DOHH2 (cell line): ENCODE data around the gene TMC4.

Source experiments
- H3F3A ChIP-seq: fragments of 200-600 bp; sonication (generic), shearing (Covaris generic); 2 replicates; pipeline ENCODE4 v1.6.0; 2016; ENCODE audit warnings: antibody characterized with exemption, mild to moderate bottlenecking; ENCODE audit not compliant: control insufficient read depth, insufficient read depth
- H3K27ac ChIP-seq: fragments of 200-600 bp; sonication (generic); 2 replicates; pipeline ENCODE4 v1.5.1; 2014; ENCODE audit warnings: low read depth, mild to moderate bottlenecking, low read length, moderate library complexity
- H3K27me3 ChIP-seq: fragments of 200-600 bp; sonication (generic); 2 replicates; pipeline ENCODE4 v1.6.1; 2014; ENCODE audit warnings: mild to moderate bottlenecking, low read length, mixed read lengths; ENCODE audit not compliant: control insufficient read depth
- H3K36me3 ChIP-seq: fragments of 200-600 bp; sonication (generic); 2 replicates; pipeline ENCODE4 v1.6.1; 2014; ENCODE audit warnings: mild to moderate bottlenecking, low read length, moderate library complexity, mixed read lengths; ENCODE audit not compliant: control insufficient read depth
- H3K4me1 ChIP-seq: fragments of 200-600 bp; sonication (generic); 2 replicates; pipeline ENCODE4 v1.6.1; 2014; ENCODE audit warnings: mild to moderate bottlenecking, low read length, mixed read lengths; ENCODE audit not compliant: control insufficient read depth
- H3K4me2 ChIP-seq: fragments of 200-600 bp; sonication (generic); 2 replicates; pipeline ENCODE4 v1.6.0; 2014; ENCODE audit warnings: mild to moderate bottlenecking, low read length, moderate library complexity
- H3K4me3 ChIP-seq: fragments of 200-600 bp; sonication (generic); 2 replicates; pipeline ENCODE4 v1.5.1; 2014; ENCODE audit warnings: mild to moderate bottlenecking, low read length, mixed read lengths
- H3K79me2 ChIP-seq: fragments of 200-600 bp; sonication (generic); 2 replicates; pipeline ENCODE4 v1.6.1; 2014; ENCODE audit warnings: mild to moderate bottlenecking, low read length, mixed read lengths; ENCODE audit not compliant: control insufficient read depth
- H3K9me2 ChIP-seq: fragments of 200-600 bp; sonication (generic); replicated peaks from 2 replicates; pipeline ENCODE4 v1.6.1; 2014; ENCODE audit warnings: mild to moderate bottlenecking, low read length, mixed read lengths; ENCODE audit not compliant: control insufficient read depth
- H3K9me3 ChIP-seq: fragments of 200-600 bp; sonication (generic); 2 replicates; pipeline ENCODE4 v1.6.1; 2014; ENCODE audit warnings: antibody characterized with exemption, low read length, mixed read lengths; ENCODE audit not compliant: control insufficient read depth, insufficient read depth
- H4K20me1 ChIP-seq: fragments of 200-600 bp; sonication (generic); 2 replicates; pipeline ENCODE4 v1.6.0; 2014; ENCODE audit warnings: low read depth, mild to moderate bottlenecking, antibody characterized with exemption, low read length, moderate library complexity; ENCODE audit not compliant: control insufficient read depth, insufficient read depth
- CTCF ChIP-seq: fragments of 200-600 bp; sonication (generic); IDR thresholded peaks from one replicate; pipeline ENCODE4 v1.5.1; 2014; ENCODE audit warnings: antibody characterized with exemption, mild to moderate bottlenecking, low read depth, low read length; ENCODE audit not compliant: poor library complexity, severe bottlenecking
- EZH2phosphoT487 ChIP-seq: fragments of 200-600 bp; sonication (generic); IDR thresholded peaks from 2 replicates; pipeline ENCODE4 v1.6.1; 2017; ENCODE audit warnings: borderline replicate concordance, mild to moderate bottlenecking, antibody characterized with exemption, low read length, moderate library complexity, mixed read lengths

TMC4 gene

GRCh38 chr19:54164369-54165068 lies 8.4 kb downstream of the TMC4 start:
- TF ChIP-seq CTCF (no peak), EZH2phosphoT487 (no peak)

GRCh38 chr19:54162884-54163283 lies 10.1 kb downstream of the TMC4 start:
- H3K9me2 ChIP-seq, result no peaks in the 10 kb centered on the region
- peaks cover 5% of the 10 kb centered on the region for H4K20me1 ChIP-seq
- peaks cover 34% of the 10 kb centered on the region for H3K4me1 ChIP-seq
- H3F3A ChIP-seq, result peaks cover 3% of the 10 kb centered on the region; the same call in 1 of the 2 replicates
- peak overlapping the region; percentile 56; the same call in 1 of the 2 replicates for H3K4me3 ChIP-seq
- H3K27ac ChIP-seq, result no peak overlapping the region
- H3K27me3 ChIP-seq, result no peaks in the 10 kb centered on the region
- H3K9me3 ChIP-seq, result no peaks in the 10 kb centered on the region
- peaks cover 28% of the 10 kb centered on the region for H3K79me2 ChIP-seq
- no peak for TF ChIP-seq EZH2phosphoT487
- no peak for TF ChIP-seq CTCF
- peaks cover 4% of the 10 kb centered on the region for H3K36me3 ChIP-seq
- H3K4me2 ChIP-seq, result peak overlapping the region; percentile 58

More at GRCh38 chr19:54164369-54165068, 8.4 kb downstream of the TMC4 start:
- Histone ChIP-seq H3K4me3 (no peak overlapping the region), H3K9me3 (no peaks in the 10 kb centered on the region), H3K4me2 (no peak overlapping the region), H3K36me3 (no peaks in the 10 kb centered on the region; the same call in 1 of the 2 replicates), H4K20me1 (peaks cover 5% of the 10 kb centered on the region), H3K9me2 (no peaks in the 10 kb centered on the region), H3K27me3 (no peaks in the 10 kb centered on the region), H3K79me2 (peaks cover 15% of the 10 kb centered on the region), H3K4me1 (peaks cover 26% of the 10 kb centered on the region), H3K27ac (no peak overlapping the region), H3F3A (no peaks in the 10 kb centered on the region)

DNA sequence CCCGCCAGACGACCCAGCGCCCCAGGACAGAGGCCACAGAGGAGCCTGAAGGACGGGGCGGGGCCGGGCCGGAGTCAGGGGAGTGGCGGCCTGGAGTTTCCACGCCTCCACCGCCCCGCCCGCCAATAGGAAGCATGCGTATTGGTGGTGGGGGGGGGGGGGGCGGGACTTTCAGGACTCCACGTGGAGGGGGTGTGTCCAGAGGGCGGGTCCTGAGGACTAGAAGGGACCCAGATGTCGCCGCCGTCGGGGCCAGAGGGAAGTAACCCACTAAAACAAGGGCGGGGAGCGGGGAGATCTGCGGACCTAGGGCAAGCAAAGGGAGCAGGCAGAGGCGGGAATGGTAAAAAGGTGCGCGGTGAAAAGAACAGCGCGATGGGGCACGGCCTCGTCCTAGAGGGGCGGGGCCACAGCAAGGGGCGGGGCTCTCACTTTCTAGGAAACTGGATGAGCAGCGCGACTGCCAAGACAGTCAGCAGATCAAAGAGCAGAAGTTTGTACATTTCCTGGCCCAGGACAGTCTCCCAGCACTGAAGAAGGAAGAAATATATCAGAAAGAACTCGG lies 10.6 kb downstream of the TMC4 start:
- peak overlapping the region; percentile 56 for H3K4me3 ChIP-seq
- peak overlapping the region; percentile 93 for H3K4me2 ChIP-seq
- H3K4me1 ChIP-seq, result peaks cover 34% of the 10 kb centered on the region
- no peak overlapping the region for H3K27ac ChIP-seq
- no peak for TF ChIP-seq CTCF
- TF ChIP-seq EZH2phosphoT487, result no peak
- H3K9me2 ChIP-seq, result no peaks in the 10 kb centered on the region
- peaks cover 28% of the 10 kb centered on the region for H3K79me2 ChIP-seq
- H3K9me3 ChIP-seq, result no peaks in the 10 kb centered on the region
- H3K27me3 ChIP-seq, result no peaks in the 10 kb centered on the region
- H3K36me3 ChIP-seq, result peaks cover 5% of the 10 kb centered on the region
- peaks cover 3% of the 10 kb centered on the region; the same call in 1 of the 2 replicates for H3F3A ChIP-seq
- H4K20me1 ChIP-seq, result peaks cover 5% of the 10 kb centered on the region
